ENCODE data around the gene OLIG1.

GRCh38 chr21:33026878-33027400 is 43.0 kb upstream of the OLIG1 start:
- TF ChIP-seq, protein P1, sequence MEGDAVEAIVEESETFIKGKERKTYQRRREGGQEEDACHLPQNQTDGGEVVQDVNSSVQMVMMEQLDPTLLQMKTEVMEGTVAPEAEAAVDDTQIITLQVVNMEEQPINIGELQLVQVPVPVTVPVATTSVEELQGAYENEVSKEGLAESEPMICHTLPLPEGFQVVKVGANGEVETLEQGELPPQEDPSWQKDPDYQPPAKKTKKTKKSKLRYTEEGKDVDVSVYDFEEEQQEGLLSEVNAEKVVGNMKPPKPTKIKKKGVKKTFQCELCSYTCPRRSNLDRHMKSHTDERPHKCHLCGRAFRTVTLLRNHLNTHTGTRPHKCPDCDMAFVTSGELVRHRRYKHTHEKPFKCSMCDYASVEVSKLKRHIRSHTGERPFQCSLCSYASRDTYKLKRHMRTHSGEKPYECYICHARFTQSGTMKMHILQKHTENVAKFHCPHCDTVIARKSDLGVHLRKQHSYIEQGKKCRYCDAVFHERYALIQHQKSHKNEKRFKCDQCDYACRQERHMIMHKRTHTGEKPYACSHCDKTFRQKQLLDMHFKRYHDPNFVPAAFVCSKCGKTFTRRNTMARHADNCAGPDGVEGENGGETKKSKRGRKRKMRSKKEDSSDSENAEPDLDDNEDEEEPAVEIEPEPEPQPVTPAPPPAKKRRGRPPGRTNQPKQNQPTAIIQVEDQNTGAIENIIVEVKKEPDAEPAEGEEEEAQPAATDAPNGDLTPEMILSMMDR (IDR thresholded peaks at IDR 0.05 in 4 of 5, conservative IDR thresholded peaks at IDR 0.05 in 1 of 5), result no peak
- no peak for TF ChIP-seq POLR2A (IDR thresholded peaks at IDR 0.05)

All from gastrocnemius medialis (tissue), 4 donors.